Stimulated activated CD4-positive, alpha-beta T cell treated with anti-CD3 and anti-CD28 coated beads, TNF-alpha, amount 100 ng/mL, for 1 hour (primary cell): ENCODE measurements around the gene ERC2.

Source experiments
- DNase-seq, 3 donors: peaks; one replicate each; pipeline ENCODE4 v3.0.0-alpha.2; 2020; ENCODE audit warnings: low read depth in 3 of 3, low spot score in 1 of 3

The ERC2 gene

DNA sequence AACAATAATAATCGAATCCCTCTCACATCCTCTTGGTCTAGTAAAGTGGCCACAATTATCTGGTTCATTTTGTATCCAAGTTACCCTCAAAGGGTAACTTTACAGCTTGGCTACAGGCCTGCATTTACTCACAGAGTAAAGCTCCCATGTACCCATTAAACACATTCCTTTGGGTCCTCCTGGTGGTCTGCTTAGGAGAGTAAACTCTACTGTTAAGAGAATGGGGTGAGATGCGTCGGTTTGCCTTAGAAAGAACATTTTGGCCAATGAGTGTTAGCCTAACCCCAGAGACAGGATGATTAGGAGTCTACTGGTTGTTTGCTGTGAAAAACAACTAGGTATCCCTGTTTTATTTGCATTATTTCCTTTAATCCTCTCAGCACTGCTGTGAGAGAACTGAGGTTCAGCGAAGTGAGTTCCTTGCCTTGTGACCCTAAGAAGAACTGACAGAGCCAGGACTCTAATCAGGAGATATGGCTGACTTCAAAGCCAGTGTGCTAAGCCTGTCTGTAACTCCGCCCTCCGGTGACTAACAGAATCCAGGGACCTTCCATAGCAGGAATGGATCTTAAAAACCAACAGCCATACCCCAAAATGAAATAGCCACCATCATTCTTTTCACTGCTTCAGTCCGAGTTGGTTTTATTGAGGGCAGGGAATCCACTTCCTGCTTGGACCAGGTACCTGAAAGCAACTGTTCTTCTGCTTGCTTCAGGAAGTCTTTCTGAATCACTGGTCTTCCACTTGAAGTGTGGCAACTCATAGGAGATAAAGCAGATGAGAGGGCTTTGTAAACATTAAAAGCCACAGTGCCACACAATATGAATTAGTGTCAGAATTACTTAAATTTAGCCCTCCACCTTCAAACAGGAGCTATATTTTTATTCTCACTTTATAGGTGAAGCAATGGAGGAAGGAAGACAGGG, 663.8 kb downstream of the ERC2 start:
- DNase-seq = no peak

GRCh38 chr3:55802816-55803215, 665.5 kb downstream of the ERC2 start:
- DNase-seq = no peak

DNA sequence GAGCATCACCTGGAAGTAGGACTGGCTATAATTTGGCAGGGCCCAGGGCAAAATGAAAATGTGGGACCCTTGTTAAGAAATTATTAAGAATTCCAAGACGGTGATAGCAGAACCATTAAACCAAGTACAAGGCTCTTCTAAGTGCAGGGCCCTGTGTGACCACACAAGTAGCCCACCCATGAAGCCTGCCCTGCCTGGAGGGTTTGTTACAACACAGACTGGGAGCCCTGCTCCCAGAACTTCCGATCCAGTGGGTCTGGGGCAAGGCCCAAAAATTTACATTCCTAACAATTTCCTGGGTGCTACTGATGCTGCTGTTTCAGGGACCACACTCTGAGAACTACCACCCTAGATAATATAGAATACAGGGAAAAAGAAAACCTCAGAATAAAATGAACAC, 666.6 kb downstream of the ERC2 start:
- no peak for DNase-seq

- no peak for DNase-seq
Observed at GRCh38 chr3:55801068-55801467, 667.2 kb downstream of the ERC2 start.

- no peak for DNase-seq
Observed at GRCh38 chr3:55797775-55798174, 670.5 kb downstream of the ERC2 start.

DNA sequence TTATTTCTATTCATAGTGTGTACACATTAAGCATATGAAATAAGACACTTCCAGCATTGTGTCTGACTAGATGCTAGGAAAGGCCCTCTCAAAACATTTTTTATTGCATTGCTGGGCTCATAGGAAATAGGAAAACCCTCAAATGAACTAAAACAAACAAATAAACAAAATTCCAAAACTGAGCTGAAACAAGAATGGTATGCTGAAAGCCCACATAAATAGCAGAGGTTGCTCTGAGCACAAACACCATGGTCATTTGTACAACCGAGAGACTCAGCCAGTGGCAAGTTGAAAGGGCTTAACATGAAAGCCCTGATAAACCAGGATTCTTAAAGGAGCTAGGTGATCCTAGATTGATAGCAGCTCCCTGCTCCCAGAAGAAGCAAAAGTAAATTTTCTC, 671.2 kb downstream of the ERC2 start:
- no peak for DNase-seq

GRCh38 chr3:55796533-55796932, 671.7 kb downstream of the ERC2 start:
- no peak for DNase-seq

GRCh38 chr3:55795746-55796145, 672.5 kb downstream of the ERC2 start:
- no peak for DNase-seq

- no peak for DNase-seq
Observed at GRCh38 chr3:55795296-55795695, 673.0 kb downstream of the ERC2 start.

- DNase-seq = no peak
Observed at GRCh38 chr3:55792742-55793141, 675.5 kb downstream of the ERC2 start.

GRCh38 chr3:55792009-55792408, 676.3 kb downstream of the ERC2 start:
- DNase-seq = no peak

- DNase-seq = no peak
Observed at GRCh38 chr3:55790596-55791350, 677.5 kb downstream of the ERC2 start.

DNA sequence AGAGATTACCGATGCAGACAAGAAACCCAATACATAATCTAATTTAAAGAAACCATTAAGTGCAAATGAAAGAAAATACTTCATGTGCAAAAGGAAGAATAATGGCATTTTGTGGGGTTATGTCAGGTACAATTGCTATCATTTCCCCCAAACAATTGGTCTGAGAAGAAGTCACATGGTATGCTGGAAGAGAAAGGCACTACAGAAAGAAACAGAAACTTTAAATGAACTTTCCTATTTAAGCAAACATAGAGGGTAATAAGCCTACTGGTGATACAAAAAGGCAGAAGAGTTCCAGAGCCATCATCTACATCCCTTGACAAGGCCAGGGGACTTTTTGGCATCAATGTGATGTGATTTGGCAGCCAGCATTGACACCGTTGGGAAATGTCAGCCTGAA, 678.8 kb downstream of the ERC2 start:
- DNase-seq = no peak

DNA sequence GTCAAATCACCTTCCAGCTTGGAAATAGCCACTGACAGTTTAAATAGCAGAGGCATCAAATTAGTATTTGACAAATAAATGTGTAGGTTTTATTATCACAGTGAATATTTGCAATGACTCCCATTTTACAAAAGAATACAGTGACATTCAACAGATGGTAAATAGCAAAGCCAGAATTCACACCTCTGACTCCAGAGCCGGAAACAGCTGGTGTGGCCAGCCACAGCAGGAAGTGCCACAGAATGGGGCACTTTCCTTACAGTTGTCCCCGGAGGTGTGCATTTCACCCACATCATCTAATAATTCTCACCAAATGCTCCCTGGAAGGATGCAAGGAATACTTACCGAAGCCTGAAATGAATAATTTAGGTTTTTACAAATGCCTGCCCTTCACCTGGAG, 685.5 kb downstream of the ERC2 start:
- DNase-seq = no peak

- DNase-seq = no peak
Observed at GRCh38 chr3:55782351-55782750, 685.9 kb downstream of the ERC2 start.

- DNase-seq = no peak
Observed at GRCh38 chr3:55780913-55781312, 687.4 kb downstream of the ERC2 start.

DNA sequence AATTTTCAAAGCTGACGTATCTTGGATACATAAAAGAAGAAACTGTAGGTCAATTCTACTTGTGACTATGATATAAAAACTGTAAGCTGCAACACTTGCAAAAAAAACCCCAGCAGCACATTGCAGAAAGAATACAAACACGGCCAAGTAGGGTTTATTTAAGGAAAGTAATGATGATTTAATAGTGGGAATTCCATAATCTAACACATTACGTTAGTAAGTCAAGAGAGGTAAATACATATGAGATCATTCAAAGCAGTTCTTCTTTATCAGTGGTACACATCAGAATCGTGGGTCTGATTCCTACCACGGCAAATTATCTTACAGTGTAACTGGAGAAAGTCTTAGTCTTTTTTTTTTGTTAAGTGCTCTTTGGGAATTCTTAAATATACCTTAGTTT, 688.7 kb downstream of the ERC2 start:
- no peak for DNase-seq

- no peak for DNase-seq
Observed at GRCh38 chr3:55775366-55776154, 692.7 kb downstream of the ERC2 start.

DNA sequence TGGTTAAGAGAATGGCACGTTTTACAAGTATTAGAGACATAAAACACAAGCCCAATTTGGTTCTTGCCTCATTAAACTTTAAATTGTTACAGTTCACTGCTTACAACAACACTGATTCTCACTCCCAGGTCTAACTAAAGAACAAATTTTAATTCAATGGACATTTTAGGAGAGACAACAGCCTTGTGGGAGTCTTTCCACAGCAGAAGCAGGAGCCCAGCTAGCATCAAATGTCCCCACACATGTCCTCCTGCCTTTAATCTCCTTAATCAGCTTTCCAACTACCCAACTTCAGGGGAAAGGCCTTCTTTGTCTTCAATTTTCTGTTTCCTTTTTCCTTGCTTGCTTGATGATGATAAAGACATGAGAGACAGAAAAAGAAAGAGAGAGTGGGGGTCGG, 693.4 kb downstream of the ERC2 start:
- no peak for DNase-seq

GRCh38 chr3:55771503-55771902, 696.8 kb downstream of the ERC2 start:
- DNase-seq = no peak

DNA sequence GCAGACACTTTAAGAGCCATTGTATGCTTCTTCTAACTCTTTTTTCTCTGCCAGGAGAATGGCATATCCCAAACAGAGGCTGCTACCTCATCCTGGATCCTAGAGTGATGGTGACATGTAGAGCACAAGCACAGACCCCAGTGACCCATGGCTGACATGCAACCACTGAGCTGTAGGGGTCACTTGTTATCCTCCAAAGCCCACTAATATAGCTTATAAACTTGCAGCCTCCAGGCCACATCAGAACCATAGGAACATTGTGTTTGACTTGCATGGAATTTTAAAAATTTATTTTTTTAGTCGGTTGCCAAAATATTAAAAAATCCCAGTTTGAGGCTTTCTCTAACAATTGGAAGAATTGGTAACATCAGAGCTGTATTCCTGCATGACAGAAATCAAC, 698.2 kb downstream of the ERC2 start:
- no peak for DNase-seq

DNA sequence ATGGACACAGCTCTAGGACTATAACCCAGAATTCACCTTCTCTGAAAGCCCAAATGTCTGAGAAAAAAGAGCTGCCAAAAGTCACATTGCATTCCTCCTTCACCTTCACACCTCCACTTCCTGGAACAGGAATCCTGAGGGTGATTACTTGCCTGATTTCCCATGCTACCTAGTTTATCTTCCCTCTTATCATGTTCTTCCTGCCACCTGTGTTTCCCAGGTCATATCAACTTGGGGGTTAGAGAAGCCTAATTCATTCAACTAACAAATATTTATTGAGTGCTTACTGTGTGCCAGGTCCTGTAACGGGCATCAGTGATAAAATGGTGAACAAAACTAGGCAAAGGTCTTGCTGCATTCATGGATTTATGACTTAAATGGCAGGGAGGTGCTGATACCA, 701.5 kb downstream of the ERC2 start:
- DNase-seq = no peak
